K562 (cell line): Measurements from ENCODE around the gene PDE9A. TPM values are rescaled to one million over a fixed set of nuclear protein-coding genes. Genes with fewer than 3 reads are reported as not detected.

Experiments used
- ATAC-seq: fragments of 200-7000 bp; cut with Tn5 transposase; 3 replicates; pipeline ENCODE4 v1.9.1; 2020; ENCODE audit warnings: moderate library complexity
- BruUV-seq: library from RNA; stranded (reverse); fragments of 400-500 nt; replicated peaks from 2 replicates; lab custom pipeline; 2021; lab: Mats Ljungman, UMichigan
- CTCF ChIA-PET: fragments of 300-600 bp; formaldehyde crosslinking; extraction: SDS; loops from one replicate; lab custom pipeline; 2021; ENCODE audit warnings: low intra/inter-chr PET ratio; lab: Yijun Ruan, JAX
- POLR2A ChIA-PET: fragments of 300-600, 350-650 bp; sonication (Branson Sonifier 250); formaldehyde crosslinking; extraction: SDS; loops from one replicate; lab custom pipeline; 2021; ENCODE audit warnings: antibody characterized with exemption, inconsistent platforms; lab: Yijun Ruan, JAX
- DNase-seq, 4 experiments: peaks; one replicate each; pipeline versions ENCODE4 v3.0.0 to v3.0.0-alpha.2; 2011 to 2018; ENCODE audit warnings: low spot score in 3 of 4, mixed read lengths in 3 of 4; ENCODE audit errors: extremely low read depth in 1 of 4
- FAIRE-seq: peaks from 2 replicates; lab custom pipeline; 2011; peaks lifted over from hg19 to GRCh38; lab: Jason Lieb, UNC
- H2AFZ ChIP-seq: 2 replicates; pipeline ENCODE4 v1.6.0; 2011; ENCODE audit warnings: low read depth, low read length, control low read depth, inconsistent platforms
- H3K27ac ChIP-seq: fragments of 200-600 bp; 3 replicates; pipeline ENCODE4 v1.8.0; 2011; ENCODE audit warnings: low read depth, mild to moderate bottlenecking, control low read depth, inconsistent platforms, low read length, moderate library complexity, mixed read lengths; ENCODE audit errors: extremely low read depth
- H3K27me3 ChIP-seq, 2 experiments: fragments of 300-600 bp in 1 of 2; 2 replicates in 1 of 2; 3 replicates in 1 of 2; pipeline versions ENCODE4 v1.6.0 to v1.8.0; 2011; ENCODE audit warnings: inconsistent platforms in 2 of 2, low read length in 2 of 2, mild to moderate bottlenecking in 1 of 2, mixed read lengths in 1 of 2, moderate library complexity in 1 of 2; ENCODE audit not compliant: control insufficient read depth in 2 of 2, insufficient read depth in 2 of 2
- H3K36me3 ChIP-seq: fragments of 300-600 bp; 3 replicates; pipeline ENCODE4 v1.8.0; 2011; ENCODE audit warnings: mild to moderate bottlenecking, low read length, inconsistent platforms; ENCODE audit not compliant: control insufficient read depth, insufficient read depth
- H3K4me1 ChIP-seq, 2 experiments: fragments of 200-600 bp in 1 of 2; replicated peaks in 1 of 2; 2 replicates in 1 of 2; 3 replicates in 1 of 2; pipeline versions ENCODE4 v1.5.1 to v1.8.0; 2011; ENCODE audit warnings: inconsistent platforms in 2 of 2, low read length in 2 of 2, mild to moderate bottlenecking in 1 of 2, mixed read lengths in 1 of 2, moderate library complexity in 1 of 2; ENCODE audit not compliant: control insufficient read depth in 2 of 2, insufficient read depth in 2 of 2
- H3K4me2 ChIP-seq: 2 replicates; pipeline ENCODE4 v1.6.1; 2011; ENCODE audit warnings: low read length, control low read depth, inconsistent platforms, mixed read lengths; ENCODE audit not compliant: insufficient read depth
- H3K4me3 ChIP-seq: fragments of 200-600 bp; sonication (generic), shearing (Covaris generic); 2 replicates; pipeline ENCODE4 v1.5.1; 2016; ENCODE audit warnings: control low read depth, inconsistent platforms
- H3K79me2 ChIP-seq: fragments of 200-600 bp; 3 replicates; pipeline ENCODE4 v1.8.0; 2011; ENCODE audit warnings: low read length, inconsistent platforms; ENCODE audit not compliant: control insufficient read depth, insufficient read depth
- H3K9ac ChIP-seq, 2 experiments: 2 replicates each; pipeline versions ENCODE4 v1.6.0 to v1.6.1; 2011; ENCODE audit warnings: low read depth in 2 of 2, low read length in 2 of 2, control low read depth in 1 of 2, inconsistent platforms in 1 of 2, mild to moderate bottlenecking in 1 of 2, mixed read lengths in 1 of 2; ENCODE audit not compliant: insufficient read depth in 1 of 2
- H3K9me1 ChIP-seq: one replicate; pipeline ENCODE4 v1.6.0; 2011; ENCODE audit warnings: inconsistent platforms, mild to moderate bottlenecking, low read length, moderate library complexity; ENCODE audit not compliant: control insufficient read depth, insufficient read depth
- H3K9me3 ChIP-seq: replicated peaks from 2 replicates; pipeline ENCODE4 v1.5.1; 2011; ENCODE audit warnings: low read depth, low read length, inconsistent platforms; ENCODE audit not compliant: control insufficient read depth, insufficient read depth
- H4K20me1 ChIP-seq: replicated peaks from 2 replicates; pipeline ENCODE4 v1.6.1; 2011; ENCODE audit warnings: low read length, inconsistent platforms, mixed read lengths; ENCODE audit not compliant: control insufficient read depth, insufficient read depth
- CSDE1 ChIP-seq, 2 experiments: fragments of 450-650 bp; IDR thresholded peaks; 2 replicates each; pipeline ENCODE4 v1.6.1; 2016; ENCODE audit warnings: mild to moderate bottlenecking in 1 of 2
- FOS ChIP-seq: IDR thresholded peaks from 3 replicates; pipeline ENCODE4 v1.6.1; 2011; ENCODE audit not compliant: insufficient read length; ENCODE audit errors: extremely low read depth
- HCFC1 ChIP-seq: IDR thresholded peaks from 2 replicates; pipeline ENCODE4 v1.6.1; 2012; ENCODE audit warnings: low read depth, low read length, improper control_type of control experiment
- HIVEP1 ChIP-seq: fragments of 250-450 bp; sonication (Bioruptor Pico); IDR thresholded peaks from 2 replicates; pipeline ENCODE4 v1.4.0; 2020; ENCODE audit warnings: mild to moderate bottlenecking
- HNRNPH1 ChIP-seq: fragments of 200-400 bp; formaldehyde crosslinking; optimal IDR thresholded peaks from 2 replicates; pipeline ENCODE3; 2017; ENCODE audit warnings: low read depth, mild to moderate bottlenecking, low read length, moderate library complexity
- KAT7 ChIP-seq: sonication (generic); formaldehyde crosslinking; IDR thresholded peaks from 2 replicates; pipeline ENCODE4 v1.8.0; 2022; ENCODE audit warnings: missing genetic modification reagents, mild to moderate bottlenecking, borderline replicate concordance
- KDM5B ChIP-seq: fragments of 200-600 bp; sonication (generic); IDR thresholded peaks from 2 replicates; pipeline ENCODE4 v1.6.1; 2012; ENCODE audit warnings: low read depth, mild to moderate bottlenecking, moderate library complexity, low read length, control low read depth, inconsistent platforms; ENCODE audit not compliant: insufficient replicate concordance
- KLF1 ChIP-seq: fragments of 450-650 bp; IDR thresholded peaks from 2 replicates; pipeline ENCODE4 v1.6.1; 2016; ENCODE audit warnings: missing genetic modification characterization, missing compliant biosample characterization
- MTF1 ChIP-seq: fragments of 250-450 bp; sonication (Bioruptor Pico); IDR thresholded peaks from 2 replicates; pipeline ENCODE4 v1.9.0; 2021; ENCODE audit warnings: moderate library complexity, mild to moderate bottlenecking, inconsistent platforms, borderline replicate concordance
- OTX1 ChIP-seq: fragments of 450-650 bp; formaldehyde crosslinking; IDR thresholded peaks from 2 replicates; pipeline ENCODE4 v1.4.0; 2022; ENCODE audit warnings: mild to moderate bottlenecking
- RAD21 ChIP-seq, 2 experiments: fragments of 250-450 bp in 1 of 2; fragments of 450-650 bp in 1 of 2; sonication (Bioruptor Pico) in 1 of 2; formaldehyde crosslinking in 1 of 2; IDR thresholded peaks in 1 of 2; conservative IDR thresholded peaks in 1 of 2; 2 replicates each; pipeline versions ENCODE4 v1.4.0 to v1.8.0; 2020 to 2022; ENCODE audit warnings: mild to moderate bottlenecking in 2 of 2, moderate library complexity in 1 of 2
- SIN3B ChIP-seq: fragments of 450-650 bp; IDR thresholded peaks from 2 replicates; pipeline ENCODE4 v1.6.1; 2017; ENCODE audit warnings: low read depth, mild to moderate bottlenecking, moderate library complexity
- ZNF384 ChIP-seq: IDR thresholded peaks from 2 replicates; pipeline ENCODE4 v1.6.1; 2012; ENCODE audit warnings: low read depth, low read length, improper control_type of control experiment
- ZNF41 ChIP-seq: fragments of 250-450 bp; sonication (Bioruptor Pico); conservative IDR thresholded peaks from 2 replicates; pipeline ENCODE4 v1.4.0; 2020; ENCODE audit warnings: mild to moderate bottlenecking
- ZNF75A ChIP-seq: fragments of 450-650 bp; formaldehyde crosslinking; IDR thresholded peaks from 2 replicates; pipeline ENCODE4 v1.4.0; 2020; ENCODE audit warnings: mild to moderate bottlenecking
- ZZZ3 ChIP-seq: fragments of 450-650 bp; IDR thresholded peaks from 2 replicates; pipeline ENCODE4 v1.6.1; 2016; ENCODE audit warnings: antibody characterized with exemption, mild to moderate bottlenecking, moderate library complexity
- WGBS: fragments of 100-300 bp; shearing (Covaris generic); methylation state at CpG from one replicate; pipeline ENCODE4 v1.1.6; 2016; ENCODE audit warnings: low coverage, mixed read lengths; ENCODE audit not compliant: insufficient coverage; ENCODE audit errors: missing lambda C conversion rate; 5-methylcytosine and 5-hydroxymethylcytosine counted together
- in situ Hi-C: fragments of 300-500 bp; cut with MboI; formaldehyde crosslinking; loops from 4 replicates; pipeline ENCODE4 v1.15.0; 2018; ENCODE audit warnings: inconsistent platforms, mixed read lengths
- intact Hi-C: fragments of 100-400 bp; cut with micrococcal nuclease; formaldehyde crosslinking; loops from 2 replicates; pipeline ENCODE4 v1.14.2; 2022
- polyA plus RNA-seq, 8 experiments: library from polyadenylated mRNA; depleted of rRNA in 4 of 8; stranded (reverse) in 5 of 8; unstranded in 3 of 8; fragments of >200 nt; fragmentation: Nextera tagmentation in 2 of 8; fragmentation: Illumina TruSeq in 1 of 8; extraction: Ambion mirVana in 2 of 8; extraction: Trizol in 1 of 8; gene quantifications; 2 replicates each; pipeline versions ENCODE4 v1.2.1 to v1.2.3, GENCODE V29; 2011 to 2014; ENCODE audit warnings: inconsistent platforms in 1 of 8, missing spikeins in 1 of 8
- total RNA-seq, 7 experiments: library from RNA; depleted of rRNA in 6 of 7; stranded (reverse); fragments of >200 nt in 6 of 7; fragmentation: Illumina TruSeq in 2 of 7; extraction: Trizol in 2 of 7; gene quantifications; 2 replicates each; pipeline versions ENCODE4 v1.2.1 to v1.2.3, GENCODE V29; 2011 to 2021; ENCODE audit warnings: low replicate concordance in 1 of 7
- TF ChIP-seq, protein P1 (sequence below): fragments of 450-650 bp; formaldehyde crosslinking; IDR thresholded peaks from 2 replicates; pipeline ENCODE4 v1.4.0; 2020; ENCODE audit warnings: mild to moderate bottlenecking, moderate library complexity
- TF ChIP-seq, protein P2 (sequence below): sonication (generic); formaldehyde crosslinking; IDR thresholded peaks from 2 replicates; pipeline ENCODE4 v1.8.1; 2022; ENCODE audit warnings: missing genetic modification reagents

Gene PDE9A
- total and polyA plus RNA-seq, 9 of the 15 experiments (the other 6 are each of a cell fraction or from before 2014, with no cell fraction given) = 0.07 to 0.27 TPM; not detected in 7

DNA sequence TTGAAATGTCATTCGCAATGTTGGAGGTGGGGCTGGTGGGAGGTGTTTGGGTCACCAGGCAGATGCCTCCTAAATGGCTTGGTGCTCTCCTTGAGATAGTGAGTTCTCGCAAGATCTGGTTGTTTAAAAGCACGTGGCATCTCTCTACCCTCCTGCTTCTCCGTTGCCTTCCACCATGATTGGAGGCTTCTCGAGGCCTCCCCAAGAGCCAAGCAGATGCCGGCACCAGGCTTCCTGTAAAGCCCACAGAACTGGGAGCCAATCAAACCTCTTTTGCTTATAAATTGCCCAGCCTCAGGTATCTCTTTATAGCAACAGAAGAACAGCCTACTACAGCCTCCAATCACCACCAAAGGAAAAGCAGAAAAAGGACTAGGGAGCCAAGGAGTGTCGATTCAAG, 80.5 kb downstream of the PDE9A start:
- Histone ChIP-seq H3K4me3 (no peak overlapping the region), H3K4me1 (no peaks in the 10 kb centered on the region)
- intact Hi-C loops = no loop called here

More for the DNA sequence above, 80.5 kb downstream of the PDE9A start:
- Histone ChIP-seq H3K4me2 (no peak overlapping the region), H3K27me3 (peaks cover 71 to 74% of the 10 kb centered on the region in 2 experiments), H3K9me3 (no peaks in the 10 kb centered on the region), H4K20me1 (0 out of 2 replicates have a peak, but pooled peaks cover 4% of the 10 kb centered on the region), H3K79me2 (no peaks in the 10 kb centered on the region), H3K36me3 (no peaks in the 10 kb centered on the region), H2AFZ (no peak overlapping the region), H3K9ac (no peak overlapping the region), H3K27ac (no peak overlapping the region), H3K9me1 (no peaks in the 10 kb centered on the region)
- ChIA-PET POLR2A (no interaction called here), CTCF (no interaction called here)
- DNase-seq = no peak
- TF ChIP-seq RAD21 (CRISPR knock-in tag; conservative IDR thresholded peaks at IDR 0.05 in 1 of 2, IDR thresholded peaks at IDR 0.05 in 1 of 2) (no peak), ZNF41 (CRISPR knock-in tag) (no peak), SIN3B (no peak), KLF1 (tag) (no peak), ZNF384 (no peak), HCFC1 (no peak), HNRNPH1 (no peak), HIVEP1 (CRISPR knock-in tag) (no peak), ZNF75A (no peak), MTF1 (CRISPR knock-in tag) (no peak), ZZZ3 (no peak), OTX1 (CRISPR knock-in tag) (no peak), KDM5B (no peak), FOS (no peak), CSDE1 (IDR thresholded peaks at IDR 0.05) (no peak), KAT7 (no peak)
- TF ChIP-seq, protein P1, sequence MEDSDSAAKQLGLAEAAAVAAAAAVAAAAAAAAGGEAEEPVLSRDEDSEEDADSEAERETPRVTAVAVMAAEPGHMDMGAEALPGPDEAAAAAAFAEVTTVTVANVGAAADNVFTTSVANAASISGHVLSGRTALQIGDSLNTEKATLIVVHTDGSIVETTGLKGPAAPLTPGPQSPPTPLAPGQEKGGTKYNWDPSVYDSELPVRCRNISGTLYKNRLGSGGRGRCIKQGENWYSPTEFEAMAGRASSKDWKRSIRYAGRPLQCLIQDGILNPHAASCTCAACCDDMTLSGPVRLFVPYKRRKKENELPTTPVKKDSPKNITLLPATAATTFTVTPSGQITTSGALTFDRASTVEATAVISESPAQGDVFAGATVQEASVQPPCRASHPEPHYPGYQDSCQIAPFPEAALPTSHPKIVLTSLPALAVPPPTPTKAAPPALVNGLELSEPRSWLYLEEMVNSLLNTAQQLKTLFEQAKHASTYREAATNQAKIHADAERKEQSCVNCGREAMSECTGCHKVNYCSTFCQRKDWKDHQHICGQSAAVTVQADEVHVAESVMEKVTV (CRISPR knock-in tag) = no peak
- TF ChIP-seq, protein P2, sequence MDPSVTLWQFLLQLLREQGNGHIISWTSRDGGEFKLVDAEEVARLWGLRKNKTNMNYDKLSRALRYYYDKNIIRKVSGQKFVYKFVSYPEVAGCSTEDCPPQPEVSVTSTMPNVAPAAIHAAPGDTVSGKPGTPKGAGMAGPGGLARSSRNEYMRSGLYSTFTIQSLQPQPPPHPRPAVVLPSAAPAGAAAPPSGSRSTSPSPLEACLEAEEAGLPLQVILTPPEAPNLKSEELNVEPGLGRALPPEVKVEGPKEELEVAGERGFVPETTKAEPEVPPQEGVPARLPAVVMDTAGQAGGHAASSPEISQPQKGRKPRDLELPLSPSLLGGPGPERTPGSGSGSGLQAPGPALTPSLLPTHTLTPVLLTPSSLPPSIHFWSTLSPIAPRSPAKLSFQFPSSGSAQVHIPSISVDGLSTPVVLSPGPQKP (CRISPR knock-in tag) = no peak
- no peak for FAIRE-seq
- in situ Hi-C loops = no loop called here
- no TSS peak for BruUV-seq
- ATAC-seq = no peak
- WGBS = under 1% methylated on average over 7 of the region's 7 CpGs
